Measurements from ENCODE around the gene WDR88. TPM values are rescaled to one million over a fixed set of nuclear protein-coding genes. Genes with fewer than 3 reads are reported as not detected.

WDR88 gene, protein sequence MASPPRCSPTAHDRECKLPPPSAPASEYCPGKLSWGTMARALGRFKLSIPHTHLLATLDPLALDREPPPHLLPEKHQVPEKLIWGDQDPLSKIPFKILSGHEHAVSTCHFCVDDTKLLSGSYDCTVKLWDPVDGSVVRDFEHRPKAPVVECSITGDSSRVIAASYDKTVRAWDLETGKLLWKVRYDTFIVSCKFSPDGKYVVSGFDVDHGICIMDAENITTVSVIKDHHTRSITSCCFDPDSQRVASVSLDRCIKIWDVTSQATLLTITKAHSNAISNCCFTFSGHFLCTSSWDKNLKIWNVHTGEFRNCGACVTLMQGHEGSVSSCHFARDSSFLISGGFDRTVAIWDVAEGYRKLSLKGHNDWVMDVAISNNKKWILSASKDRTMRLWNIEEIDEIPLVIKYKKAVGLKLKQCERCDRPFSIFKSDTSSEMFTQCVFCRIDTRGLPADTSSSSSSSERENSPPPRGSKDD
- total RNA-seq (2013; cell fraction: nucleolus; rRNA removed), result not detected in 2 replicates
- total RNA-seq (2014; rRNA removed), result not detected in 2 replicates
- total RNA-seq (2014; rRNA removed; fragmentation: Illumina TruSeq; extraction: Trizol), result not detected in 2 replicates
- total RNA-seq (2021), result not detected in 2 replicates
- polyA plus RNA-seq (2011; ENCODE audit: low read depth), result not detected
- not detected in 2 replicates for polyA plus RNA-seq (2011; rRNA removed)
- polyA plus RNA-seq (2011; cell fraction: cytosol; rRNA removed), result not detected in 2 replicates
- not detected in 2 replicates for polyA plus RNA-seq (2011; cell fraction: nucleus; rRNA removed)
- 0.29 and 0.34 TPM in 2 replicates for polyA plus RNA-seq (2012)
- not detected in 2 replicates for polyA plus RNA-seq (2014; fragmentation: Illumina TruSeq; extraction: Trizol)
- polyA plus RNA-seq (2014; fragmentation: Nextera tagmentation; extraction: Ambion mirVana), result not detected
- polyA plus RNA-seq (2014; rRNA removed), result not detected in 2 replicates
- under 1 TPM; 0.19 to 0.34 TPM for polyA plus RNA-seq (2016; fragmentation: Nextera tagmentation; extraction: Ambion mirVana)
- 0.15 TPM in 1 of 2 replicates, not detected in the other for polyA minus RNA-seq (2011; rRNA and poly(A)+ RNA removed)
- not detected in 2 replicates for polyA minus RNA-seq (2011; cell fraction: cytosol; rRNA and poly(A)+ RNA removed)
- polyA minus RNA-seq (2011; cell fraction: nucleus; rRNA and poly(A)+ RNA removed), result not detected in 2 replicates
- percentile 12 among the genes with signal in this experiment for Bru-seq, nascent RNA
- percentile 15 among the genes with signal in this experiment for BruChase-seq, experiment 1, labeled RNA remaining after a 6-hour chase
- BruChase-seq, experiment 2, labeled RNA remaining after a 2-hour chase, result percentile 9 among the genes with signal in this experiment
- long read RNA-seq, experiment 1, result 0 reads
- long read RNA-seq, experiment 2, partial matches to known transcripts, result 0 of 1 reads
- long read RNA-seq, experiment 2, other reads (novel, unspliced or antisense), result 1 of 1 reads

GRCh38 chr19:33132021-33132420 lies at the start of gene WDR88:
TSS of gene WDR88 (plus strand) at chr19:33132114. CDS start at chr19:33132170, 56 bp downstream.
- CTCF ChIA-PET, result no interaction called here
- no peak within 1 kb of the TSS for H3K4me3 ChIP-seq
- POLR2A ChIA-PET, result no interaction called here
- RAD21 ChIA-PET (ENCODE audit: unreplicated experiment), result no interaction called here
- H3K27me3 ChIP-seq (replicated peaks in 1 of 2; ENCODE audit: control insufficient read depth in 2 of 2, insufficient read depth in 2 of 2, low read length in 1 of 2), result no peaks in the 10 kb centered on the region
- no peak within 1 kb of the TSS for H3K27ac ChIP-seq (ENCODE audit: control insufficient read depth, insufficient read depth)
- SMC1A ChIA-PET (ENCODE audit: uncharacterized antibody, unreplicated experiment), result no interaction called here
- ATAC-seq (no peak), FAIRE-seq (no peak), DNase-seq (ENCODE audit: low read depth, low spot score) (no peak)
- H2AFZ ChIP-seq (ENCODE audit: control insufficient read depth, low read depth, low read length), result no peak within 1 kb of the TSS
- intact Hi-C loops (cut with micrococcal nuclease; ENCODE audit: unreplicated experiment), result no loop called here
- H4K20me1 ChIP-seq (ENCODE audit: control insufficient read depth, insufficient read depth), result no peaks in the 10 kb centered on the region
- H3K79me2 ChIP-seq (ENCODE audit: control insufficient read depth, insufficient read depth, low read length), result no peaks in the 10 kb centered on the region
- TF ChIP-seq HDAC2 (IDR thresholded peaks at IDR 0.05) (no peak), ZNF622 (IDR thresholded peaks at IDR 0.05) (no peak), ZNF207 (IDR thresholded peaks at IDR 0.05; ENCODE audit: borderline replicate concordance) (no peak), BCL11A (IDR thresholded peaks at IDR 0.05; ENCODE audit: low read depth, low read length) (no peak)
- peaks cover 0 to 3% of the 10 kb centered on the region in 2 experiments; a peak in 1 of 4 replicates for H3K36me3 ChIP-seq (ENCODE audit: control insufficient read depth in 2 of 2, insufficient read depth in 2 of 2, low read length in 1 of 2)
- H3K9ac ChIP-seq (ENCODE audit: control insufficient read depth, insufficient read depth, low read length), result no peak within 1 kb of the TSS
- in situ Hi-C loops (cut with MboI), result no loop called here
- no peaks in the 10 kb centered on the region for H3K4me1 ChIP-seq (ENCODE audit: control insufficient read depth, insufficient read depth, low read length)
- no peaks in the 10 kb centered on the region for H3K9me3 ChIP-seq (replicated peaks; ENCODE audit: control insufficient read depth, insufficient read depth, low read length)
- H3K4me2 ChIP-seq (ENCODE audit: control insufficient read depth, insufficient read depth), result no peak within 1 kb of the TSS
- no TSS peak for BruUV-seq (replicated peaks)
- whole genome bisulfite sequencing (ENCODE audit: insufficient coverage, insufficient replicate concordance, low lambda C conversion rate, missing lambda C conversion rate), result 96% methylated on average over 34 of the region's 43 CpGs

Data from GM12878 (cell line).